Measurements from ENCODE around the gene ZMYND10.

ZMYND10 gene

GRCh38 chr3:50345586-50346234 lies at the start of gene ZMYND10:
Gene ZMYND10 (minus strand): TSS chr3:50345732. CDS start chr3:50345579, 153 bp downstream.
- peak; percentile 9 for FAIRE-seq
- no peak for DNase-seq (ENCODE audit: insufficient read length, low spot score)

- no peak for DNase-seq (ENCODE audit: insufficient read length, low spot score)
- FAIRE-seq = no peak
Observed at GRCh38 chr3:50393061-50393460, 47.5 kb upstream of the ZMYND10 start.

- FAIRE-seq = peak; percentile 55
- no peak for DNase-seq (ENCODE audit: insufficient read length, low spot score)
Observed at GRCh38 chr3:50392101-50392715, 46.7 kb upstream of the ZMYND10 start.

- FAIRE-seq (no peak), DNase-seq (ENCODE audit: insufficient read length, low spot score) (no peak)
Observed at GRCh38 chr3:50390508-50391224, 45.1 kb upstream of the ZMYND10 start.

- FAIRE-seq (no peak), DNase-seq (ENCODE audit: insufficient read length, low spot score) (no peak)
Observed at GRCh38 chr3:50389414-50389767, 43.9 kb upstream of the ZMYND10 start.

- DNase-seq (ENCODE audit: insufficient read length, low spot score) (no peak), FAIRE-seq (no peak)
Observed at GRCh38 chr3:50388720-50389413, 43.3 kb upstream of the ZMYND10 start.

- FAIRE-seq (no peak), DNase-seq (ENCODE audit: insufficient read length, low spot score) (peak; percentile 38)
Observed at GRCh38 chr3:50388016-50388719, 42.6 kb upstream of the ZMYND10 start.

GRCh38 chr3:50385754-50386153 lies 40.2 kb upstream of the ZMYND10 start:
- DNase-seq (ENCODE audit: insufficient read length, low spot score) = no peak
- no peak for FAIRE-seq

GRCh38 chr3:50383750-50384149 lies 38.2 kb upstream of the ZMYND10 start:
- DNase-seq (ENCODE audit: insufficient read length, low spot score) (no peak), FAIRE-seq (no peak)

GRCh38 chr3:50382722-50383121 lies 37.2 kb upstream of the ZMYND10 start:
- no peak for DNase-seq (ENCODE audit: insufficient read length, low spot score)
- FAIRE-seq = no peak

- FAIRE-seq = no peak
- no peak for DNase-seq (ENCODE audit: insufficient read length, low spot score)
Observed at GRCh38 chr3:50381383-50381782, 35.9 kb upstream of the ZMYND10 start.

GRCh38 chr3:50380405-50381085 lies 35.0 kb upstream of the ZMYND10 start:
- no peak for FAIRE-seq
- DNase-seq (ENCODE audit: insufficient read length, low spot score) = no peak

- no peak for DNase-seq (ENCODE audit: insufficient read length, low spot score)
- no peak for FAIRE-seq
Observed at GRCh38 chr3:50378757-50379156, 33.2 kb upstream of the ZMYND10 start.

GRCh38 chr3:50378024-50378423 lies 32.5 kb upstream of the ZMYND10 start:
- no peak for DNase-seq (ENCODE audit: insufficient read length, low spot score)
- FAIRE-seq = no peak

- no peak for DNase-seq (ENCODE audit: insufficient read length, low spot score)
- FAIRE-seq = no peak
Observed at GRCh38 chr3:50375258-50375931, 29.9 kb upstream of the ZMYND10 start.

- no peak for FAIRE-seq
Observed at GRCh38 chr3:50374363-50375257, 29.1 kb upstream of the ZMYND10 start.

GRCh38 chr3:50373146-50374051 lies 27.9 kb upstream of the ZMYND10 start:
- FAIRE-seq = no peak
- no peak for DNase-seq (ENCODE audit: insufficient read length, low spot score)

More at GRCh38 chr3:50374363-50375257, 29.1 kb upstream of the ZMYND10 start:
- no peak for DNase-seq (ENCODE audit: insufficient read length, low spot score)

GRCh38 chr3:50372349-50372748 lies 26.8 kb upstream of the ZMYND10 start:
- no peak for FAIRE-seq
- no peak for DNase-seq (ENCODE audit: insufficient read length, low spot score)

Measured in HTR-8/SVneo (cell line).